Bronchial epithelial cell (primary cell): ENCODE measurements around the gene AKAP17A. TPM values are rescaled to one million over a fixed set of nuclear protein-coding genes. Genes with fewer than 3 reads are reported as not detected.

Source experiments
- DNase-seq: peaks from one replicate; pipeline ENCODE4 v3.0.0-alpha.2; 2010; ENCODE audit warnings: low read depth
- FAIRE-seq: peaks from 2 replicates; lab custom pipeline; 2011; peaks lifted over from hg19 to GRCh38; lab: Jason Lieb, UNC
- H3K27me3 ChIP-seq: 2 replicates; pipeline ENCODE4 v1.5.1; 2011; ENCODE audit warnings: low read length; ENCODE audit not compliant: control insufficient read depth, insufficient read depth
- H3K36me3 ChIP-seq: 2 replicates; pipeline ENCODE4 v1.5.1; 2011; ENCODE audit warnings: low read length; ENCODE audit not compliant: control insufficient read depth, insufficient read depth
- H3K4me3 ChIP-seq: 2 replicates; pipeline ENCODE4 v1.5.1; 2011; ENCODE audit warnings: mild to moderate bottlenecking, low read depth, low read length, control low read depth
- total RNA-seq: library from RNA; depleted of rRNA; stranded (reverse); fragments of >200 nt; gene quantifications from 2 replicates; pipeline ENCODE4 v1.2.1, GENCODE V29; 2014
- TF ChIP-seq, protein P1 (sequence below): IDR thresholded peaks from 2 replicates; pipeline ENCODE4 v1.5.1; 2011; ENCODE audit warnings: mild to moderate bottlenecking, moderate library complexity, low read length, control low read depth, inconsistent platforms; ENCODE audit not compliant: insufficient read depth, severe bottlenecking

The AKAP17A gene
- total RNA-seq, 1 donor from 2014 or later: 22.6 TPM

DNA sequence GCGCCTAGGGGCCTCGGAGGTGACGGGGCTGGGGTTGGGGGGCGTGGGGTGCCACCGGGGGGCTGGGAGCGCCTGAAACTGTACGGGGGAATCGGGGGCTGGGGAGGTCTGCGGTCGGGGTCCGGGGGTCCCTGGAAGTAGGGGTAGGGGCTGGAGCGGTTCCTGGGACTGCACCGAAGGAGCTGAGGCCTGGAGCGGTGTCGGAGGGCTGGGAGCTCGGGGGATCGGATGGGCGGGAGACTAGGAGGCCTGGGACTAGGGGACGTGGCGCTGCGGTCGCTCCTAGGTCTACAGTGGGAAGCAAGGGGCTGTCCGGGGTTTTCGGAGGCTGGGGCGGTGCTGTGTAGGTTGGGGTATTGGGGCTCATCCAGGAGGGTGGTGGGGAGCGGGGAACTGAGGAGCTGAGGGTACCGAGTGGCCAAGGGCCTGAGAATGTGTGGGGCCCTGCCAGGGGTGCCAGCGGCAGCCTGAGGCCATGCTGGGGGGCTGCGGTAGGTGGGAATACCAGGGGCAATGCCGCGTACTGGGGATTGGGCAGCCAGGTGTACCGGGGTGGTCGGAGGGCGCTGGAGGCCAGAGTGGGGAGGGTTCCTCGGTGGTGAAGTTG, 562 bp downstream of the AKAP17A start:
- peak overlapping the region; percentile 70 for H3K4me3 ChIP-seq
- TF ChIP-seq, protein P1, sequence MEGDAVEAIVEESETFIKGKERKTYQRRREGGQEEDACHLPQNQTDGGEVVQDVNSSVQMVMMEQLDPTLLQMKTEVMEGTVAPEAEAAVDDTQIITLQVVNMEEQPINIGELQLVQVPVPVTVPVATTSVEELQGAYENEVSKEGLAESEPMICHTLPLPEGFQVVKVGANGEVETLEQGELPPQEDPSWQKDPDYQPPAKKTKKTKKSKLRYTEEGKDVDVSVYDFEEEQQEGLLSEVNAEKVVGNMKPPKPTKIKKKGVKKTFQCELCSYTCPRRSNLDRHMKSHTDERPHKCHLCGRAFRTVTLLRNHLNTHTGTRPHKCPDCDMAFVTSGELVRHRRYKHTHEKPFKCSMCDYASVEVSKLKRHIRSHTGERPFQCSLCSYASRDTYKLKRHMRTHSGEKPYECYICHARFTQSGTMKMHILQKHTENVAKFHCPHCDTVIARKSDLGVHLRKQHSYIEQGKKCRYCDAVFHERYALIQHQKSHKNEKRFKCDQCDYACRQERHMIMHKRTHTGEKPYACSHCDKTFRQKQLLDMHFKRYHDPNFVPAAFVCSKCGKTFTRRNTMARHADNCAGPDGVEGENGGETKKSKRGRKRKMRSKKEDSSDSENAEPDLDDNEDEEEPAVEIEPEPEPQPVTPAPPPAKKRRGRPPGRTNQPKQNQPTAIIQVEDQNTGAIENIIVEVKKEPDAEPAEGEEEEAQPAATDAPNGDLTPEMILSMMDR: no peak

GRCh38 chrX:1592470-1593142, 1.2 kb downstream of the AKAP17A start:
- TF ChIP-seq, protein P1: no peak
- no peak for FAIRE-seq
- Histone ChIP-seq H3K4me3 (peak overlapping the region; percentile 70), H3K27me3 (no peaks in the 10 kb centered on the region), H3K36me3 (peaks cover 23% of the 10 kb centered on the region)
- DNase-seq: peak; percentile 21

More for the DNA sequence above, 562 bp downstream of the AKAP17A start:
- Histone ChIP-seq H3K36me3 (peaks cover 20% of the 10 kb centered on the region), H3K27me3 (no peaks in the 10 kb centered on the region)
- DNase-seq: no peak
- FAIRE-seq: no peak

DNA sequence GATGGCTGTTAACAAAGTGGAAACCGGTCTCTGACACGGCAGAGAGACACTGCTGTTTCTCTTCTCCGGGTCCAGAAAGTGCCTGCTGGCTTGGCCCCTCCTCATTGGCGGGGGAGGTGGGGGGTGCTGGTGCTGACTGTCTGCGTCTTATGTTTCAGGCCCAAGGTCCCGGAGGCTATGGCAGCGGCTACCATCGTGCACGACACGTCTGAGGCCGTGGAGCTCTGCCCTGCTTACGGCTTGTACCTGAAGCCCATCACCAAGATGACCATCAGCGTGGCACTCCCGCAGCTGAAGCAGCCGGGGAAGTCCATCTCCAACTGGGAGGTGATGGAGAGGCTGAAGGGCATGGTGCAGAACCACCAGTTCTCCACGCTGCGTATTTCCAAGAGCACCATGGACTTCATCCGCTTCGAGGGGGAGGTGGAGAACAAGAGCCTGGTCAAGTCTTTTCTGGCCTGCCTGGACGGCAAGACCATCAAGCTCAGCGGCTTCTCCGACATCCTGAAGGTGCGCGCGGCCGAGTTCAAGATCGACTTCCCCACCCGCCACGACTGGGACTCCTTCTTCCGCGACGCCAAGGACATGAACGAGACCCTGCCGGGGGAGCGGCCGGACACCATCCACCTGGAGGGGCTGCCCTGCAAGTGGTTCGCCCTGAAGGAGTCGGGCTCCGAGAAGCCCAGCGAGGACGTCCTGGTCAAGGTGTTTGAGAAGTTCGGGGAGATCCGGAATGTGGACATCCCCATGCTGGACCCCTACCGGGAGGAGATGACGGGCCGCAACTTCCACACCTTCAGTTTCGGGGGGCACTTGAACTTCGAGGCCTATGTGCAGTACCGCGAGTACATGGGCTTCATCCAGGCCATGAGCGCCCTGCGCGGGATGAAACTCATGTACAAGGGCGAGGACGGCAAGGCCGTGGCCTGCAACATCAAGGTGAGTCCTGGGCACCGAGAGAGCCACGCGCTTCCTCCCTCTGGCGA, 2.2 kb downstream of the AKAP17A start:
- DNase-seq: no peak
- TF ChIP-seq, protein P1: no peak
- Histone ChIP-seq H3K36me3 (peaks cover 27% of the 10 kb centered on the region), H3K4me3 (peak overlapping the region; percentile 70), H3K27me3 (no peaks in the 10 kb centered on the region)
- no peak for FAIRE-seq

GRCh38 chrX:1595711-1596060, 4.3 kb downstream of the AKAP17A start:
- DNase-seq (no peak), FAIRE-seq (no peak)
- peaks cover 38% of the 10 kb centered on the region for H3K36me3 ChIP-seq
- TF ChIP-seq, protein P1: no peak
- H3K27me3 ChIP-seq: no peaks in the 10 kb centered on the region
- H3K4me3 ChIP-seq: no peak overlapping the region

- FAIRE-seq: no peak
- Histone ChIP-seq H3K4me3 (no peak overlapping the region), H3K36me3 (peaks cover 43% of the 10 kb centered on the region), H3K27me3 (no peaks in the 10 kb centered on the region)
- TF ChIP-seq, protein P1: no peak
- no peak for DNase-seq
Measured at GRCh38 chrX:1596676-1597344, 5.4 kb downstream of the AKAP17A start.
